H9 (cell line): ENCODE results near the gene GCG. TPM values are rescaled to one million over a fixed set of nuclear protein-coding genes. Genes with fewer than 3 reads are reported as not detected.

Source experiments
- DNase-seq: peaks from one replicate; pipeline ENCODE4 v3.0.0-alpha.2; 2017
- H2AFZ ChIP-seq: one replicate; pipeline ENCODE4 v1.6.1; 2013; ENCODE audit warnings: mild to moderate bottlenecking, low read length, control low read depth, moderate library complexity
- H2AK5ac ChIP-seq: 2 replicates; pipeline ENCODE4 v1.6.1; 2013; ENCODE audit warnings: low read length, control low read depth, mixed read lengths; ENCODE audit not compliant: insufficient read length
- H2BK120ac ChIP-seq: one replicate; pipeline ENCODE4 v1.6.1; 2013; ENCODE audit warnings: low read depth, mild to moderate bottlenecking, low read length, control low read depth, inconsistent platforms; ENCODE audit not compliant: poor library complexity, severe bottlenecking
- H2BK12ac ChIP-seq: 2 replicates; pipeline ENCODE4 v1.6.1; 2013; ENCODE audit warnings: low read length, control low read depth, mixed read lengths, low read depth; ENCODE audit not compliant: insufficient read length
- H2BK15ac ChIP-seq: 2 replicates; pipeline ENCODE4 v1.6.1; 2013; ENCODE audit warnings: low read depth, low read length, control low read depth
- H2BK20ac ChIP-seq: one replicate; pipeline ENCODE4 v1.6.1; 2013; ENCODE audit warnings: low read depth, mild to moderate bottlenecking, low read length, control low read depth, inconsistent platforms; ENCODE audit not compliant: poor library complexity, severe bottlenecking
- H2BK5ac ChIP-seq: 2 replicates; pipeline ENCODE4 v1.6.1; 2013; ENCODE audit warnings: low read length, control low read depth, mixed read lengths; ENCODE audit not compliant: insufficient read length
- H3K14ac ChIP-seq: 2 replicates; pipeline ENCODE4 v1.6.1; 2013; ENCODE audit warnings: low read length, control low read depth; ENCODE audit not compliant: insufficient read depth
- H3K18ac ChIP-seq: 2 replicates; pipeline ENCODE4 v1.6.1; 2013; ENCODE audit warnings: low read depth, mild to moderate bottlenecking, mixed read lengths, low read length, control low read depth; ENCODE audit not compliant: insufficient read length
- H3K23ac ChIP-seq: 2 replicates; pipeline ENCODE4 v1.6.1; 2013; ENCODE audit warnings: low read length, control low read depth, mixed read lengths, low read depth; ENCODE audit not compliant: insufficient read length
- H3K23me2 ChIP-seq: 2 replicates; pipeline ENCODE4 v1.6.1; 2013; ENCODE audit warnings: low read depth, mild to moderate bottlenecking, mixed read lengths, low read length, control low read depth; ENCODE audit not compliant: insufficient read length, poor library complexity, severe bottlenecking
- H3K27ac ChIP-seq: 2 replicates; pipeline ENCODE4 v1.5.1; 2013; ENCODE audit warnings: low read length, control low read depth, mixed read lengths, low read depth; ENCODE audit not compliant: insufficient read length
- H3K27me3 ChIP-seq: 2 replicates; pipeline ENCODE4 v1.6.1; 2013; ENCODE audit warnings: low read length, control low read depth, inconsistent platforms; ENCODE audit not compliant: insufficient read depth
- H3K4ac ChIP-seq: 2 replicates; pipeline ENCODE4 v1.6.1; 2013; ENCODE audit warnings: low read depth, mild to moderate bottlenecking, control low read depth, inconsistent platforms, low read length, moderate library complexity
- H3K4me1 ChIP-seq: 2 replicates; pipeline ENCODE4 v1.6.1; 2013; ENCODE audit warnings: low read length, control low read depth, inconsistent platforms; ENCODE audit not compliant: insufficient read depth
- H3K4me2 ChIP-seq: 2 replicates; pipeline ENCODE4 v1.6.1; 2013; ENCODE audit warnings: low read length, control low read depth, mixed read lengths; ENCODE audit not compliant: insufficient read length, insufficient read depth
- H3K56ac ChIP-seq: 2 replicates; pipeline ENCODE4 v1.6.1; 2013; ENCODE audit warnings: low read depth, mild to moderate bottlenecking, mixed read lengths, low read length, control low read depth; ENCODE audit not compliant: insufficient read length
- H3K79me1 ChIP-seq: 2 replicates; pipeline ENCODE4 v1.6.1; 2013; ENCODE audit warnings: low read depth, mild to moderate bottlenecking, moderate library complexity, low read length, control low read depth, inconsistent platforms; ENCODE audit not compliant: insufficient read depth, poor library complexity, severe bottlenecking
- H3K79me2 ChIP-seq: 2 replicates; pipeline ENCODE4 v1.6.1; 2013; ENCODE audit warnings: low read length, control low read depth, inconsistent platforms; ENCODE audit not compliant: insufficient read depth
- H3K9ac ChIP-seq: 2 replicates; pipeline ENCODE4 v1.6.1; 2013; ENCODE audit warnings: low read length, control low read depth, mixed read lengths; ENCODE audit not compliant: insufficient read length; ENCODE audit errors: extremely low read depth
- H3K9me3 ChIP-seq: one replicate; pipeline ENCODE4 v1.6.1; 2013; ENCODE audit warnings: low read depth, low read length, inconsistent platforms; ENCODE audit not compliant: control insufficient read depth
- H3T11ph ChIP-seq: one replicate; pipeline ENCODE4 v1.6.1; 2013; ENCODE audit warnings: mild to moderate bottlenecking, low read length, control low read depth, inconsistent platforms
- H4K20me1 ChIP-seq: one replicate; pipeline ENCODE4 v1.6.1; 2013; ENCODE audit not compliant: control insufficient read depth, insufficient read length, insufficient read depth
- H4K5ac ChIP-seq: 2 replicates; pipeline ENCODE4 v1.6.1; 2013; ENCODE audit warnings: low read depth, mild to moderate bottlenecking, mixed read lengths, low read length, control low read depth; ENCODE audit not compliant: insufficient read length
- H4K8ac ChIP-seq: replicated peaks from 2 replicates; pipeline ENCODE4 v1.6.1; 2013; ENCODE audit warnings: low read length, control low read depth, mixed read lengths, low read depth; ENCODE audit not compliant: insufficient read length
- H4K91ac ChIP-seq: 2 replicates; pipeline ENCODE4 v1.6.1; 2013; ENCODE audit warnings: low read depth, mild to moderate bottlenecking, moderate library complexity, mixed read lengths, low read length, control low read depth; ENCODE audit not compliant: insufficient read length
- H3K27ac Mint-ChIP-seq, 3 experiments: 2 replicates in 2 of 3; 3 replicates in 1 of 3; pipeline ENCODE4 v1.8.0; 2020 to 2021; ENCODE audit warnings: mixed read lengths in 3 of 3, mild to moderate bottlenecking in 1 of 3, moderate library complexity in 1 of 3
- H3K27me3 Mint-ChIP-seq: 2 replicates; pipeline ENCODE4 v1.8.0; 2021; ENCODE audit warnings: low read depth, mild to moderate bottlenecking, moderate library complexity, mixed read lengths
- H3K36me3 Mint-ChIP-seq, 3 experiments: 2 replicates in 2 of 3; 3 replicates in 1 of 3; pipeline ENCODE4 v1.8.0; 2020 to 2021; ENCODE audit warnings: low read depth in 3 of 3, mixed read lengths in 3 of 3; ENCODE audit not compliant: insufficient read depth in 1 of 3
- H3K4me1 Mint-ChIP-seq, 2 experiments: 2 replicates each; pipeline ENCODE4 v1.8.0; 2020; ENCODE audit warnings: mixed read lengths in 2 of 2
- H3K4me3 Mint-ChIP-seq, 2 experiments: 2 replicates in 1 of 2; 3 replicates in 1 of 2; pipeline ENCODE4 v1.8.0; 2020 to 2021; ENCODE audit warnings: mild to moderate bottlenecking in 2 of 2, mixed read lengths in 2 of 2, moderate library complexity in 1 of 2
- H3K9me3 Mint-ChIP-seq, 2 experiments: 2 replicates in 1 of 2; 3 replicates in 1 of 2; pipeline ENCODE4 v1.8.0; 2020; ENCODE audit warnings: mild to moderate bottlenecking in 2 of 2, mixed read lengths in 2 of 2, moderate library complexity in 1 of 2
- CTCF ChIP-seq: fragments of 200-600 bp; sonication (generic); conservative IDR thresholded peaks from 3 replicates; pipeline ENCODE4 v1.8.0; 2021; ENCODE audit warnings: antibody characterized with exemption, mild to moderate bottlenecking
- WGBS: extraction: QIAGEN DNeasy Blood & Tissue Kit; methylation state at CpG from one replicate; pipeline ENCODE4 v1.1.7; 2013; ENCODE audit warnings: missing lambda C conversion rate, low lambda C conversion rate, mixed read lengths; ENCODE audit not compliant: insufficient read length; ENCODE audit errors: extremely low coverage; 5-methylcytosine and 5-hydroxymethylcytosine counted together
- total RNA-seq: library from RNA; stranded (reverse); gene quantifications from 2 replicates; pipeline ENCODE4 v1.2.1, GENCODE V29; 2021

The GCG gene
- total RNA-seq, 1 experiment from 2014 or later: not detected

DNA sequence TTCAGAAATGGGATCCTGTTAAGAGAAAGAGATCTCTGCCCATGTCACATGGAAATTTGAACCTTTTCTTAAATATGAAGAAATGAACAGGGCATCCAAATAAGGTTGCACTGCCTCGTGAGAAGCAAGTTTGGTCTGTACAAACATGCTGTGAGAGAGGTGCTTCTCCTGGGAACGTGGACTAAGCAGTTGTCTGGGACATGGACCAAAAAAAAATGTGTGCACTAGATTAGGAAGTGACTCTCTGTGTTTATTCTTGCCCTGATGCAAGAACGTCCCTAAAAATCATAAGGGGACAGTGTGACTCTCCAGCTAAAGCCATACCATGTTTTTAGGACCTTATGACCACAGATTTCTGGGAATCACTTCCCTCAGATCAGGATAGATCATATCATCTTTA is 23.7 kb upstream of the GCG start:
- no peak overlapping the region for H3K9ac ChIP-seq
- H3K9me3 ChIP-seq: no peaks in the 10 kb centered on the region
- H4K91ac ChIP-seq: no peak overlapping the region
- no peak overlapping the region for H3K27ac ChIP-seq
- H3K23me2 ChIP-seq: no peaks in the 10 kb centered on the region
- H3K4me2 ChIP-seq: no peak overlapping the region
- H4K20me1 ChIP-seq: no peaks in the 10 kb centered on the region
- H2BK20ac ChIP-seq: no peak overlapping the region
- H3T11ph ChIP-seq: no peak overlapping the region
- Mint-ChIP-seq H3K4me3 (no peak overlapping the region), H3K27ac (no peak overlapping the region), H3K36me3 (no peaks in the 10 kb centered on the region), H3K4me1 (peaks cover 11 to 12% of the 10 kb centered on the region in 2 experiments; a peak in 3 of 4 replicates), H3K9me3 (no peaks in the 10 kb centered on the region), H3K27me3 (no peaks in the 10 kb centered on the region)
- no peak overlapping the region for H3K14ac ChIP-seq
- no peaks in the 10 kb centered on the region for H3K79me1 ChIP-seq
- H2AFZ ChIP-seq: no peak overlapping the region
- no peak overlapping the region for H2BK15ac ChIP-seq
- TF ChIP-seq CTCF: no peak
- no peak overlapping the region for H4K8ac ChIP-seq
- H3K4ac ChIP-seq: no peak overlapping the region
- no peak overlapping the region for H3K56ac ChIP-seq
- no peak for DNase-seq
- no peak overlapping the region for H3K23ac ChIP-seq
- no peak overlapping the region for H3K18ac ChIP-seq
- no peak overlapping the region for H2AK5ac ChIP-seq
- H3K27me3 ChIP-seq: no peaks in the 10 kb centered on the region
- no CpG with 5 or more reads among the region's 3 CpGs for WGBS
- H2BK120ac ChIP-seq: no peak overlapping the region
- H4K5ac ChIP-seq: no peak overlapping the region
- H3K4me1 ChIP-seq: 0 out of 2 replicates have a peak, but pooled peaks cover 2% of the 10 kb centered on the region
- H3K79me2 ChIP-seq: no peaks in the 10 kb centered on the region
- H2BK12ac ChIP-seq: no peak overlapping the region
- H2BK5ac ChIP-seq: no peak overlapping the region
